H4 (cell line): ENCODE results near the gene ELF2. TPM values are rescaled to one million over a fixed set of nuclear protein-coding genes. Genes with fewer than 3 reads are reported as not detected.
"Not testable (repeated sequence)": the region's sequence is repeated elsewhere in the genome, so short reads cannot be mapped to it uniquely, and the experiment has no call there.

Experiments used
- DNase-seq: peaks from one replicate; pipeline ENCODE4 v3.0.0-alpha.2; 2015; ENCODE audit warnings: low spot score
- total RNA-seq: library from RNA; depleted of rRNA; stranded (reverse); fragments of >200 nt; shearing (Covaris generic); gene quantifications from 2 replicates; pipeline ENCODE4 v1.2.3, GENCODE V29; 2014

ELF2 gene
- total RNA-seq, 1 experiment from 2014 or later: 33.7 TPM

DNA sequence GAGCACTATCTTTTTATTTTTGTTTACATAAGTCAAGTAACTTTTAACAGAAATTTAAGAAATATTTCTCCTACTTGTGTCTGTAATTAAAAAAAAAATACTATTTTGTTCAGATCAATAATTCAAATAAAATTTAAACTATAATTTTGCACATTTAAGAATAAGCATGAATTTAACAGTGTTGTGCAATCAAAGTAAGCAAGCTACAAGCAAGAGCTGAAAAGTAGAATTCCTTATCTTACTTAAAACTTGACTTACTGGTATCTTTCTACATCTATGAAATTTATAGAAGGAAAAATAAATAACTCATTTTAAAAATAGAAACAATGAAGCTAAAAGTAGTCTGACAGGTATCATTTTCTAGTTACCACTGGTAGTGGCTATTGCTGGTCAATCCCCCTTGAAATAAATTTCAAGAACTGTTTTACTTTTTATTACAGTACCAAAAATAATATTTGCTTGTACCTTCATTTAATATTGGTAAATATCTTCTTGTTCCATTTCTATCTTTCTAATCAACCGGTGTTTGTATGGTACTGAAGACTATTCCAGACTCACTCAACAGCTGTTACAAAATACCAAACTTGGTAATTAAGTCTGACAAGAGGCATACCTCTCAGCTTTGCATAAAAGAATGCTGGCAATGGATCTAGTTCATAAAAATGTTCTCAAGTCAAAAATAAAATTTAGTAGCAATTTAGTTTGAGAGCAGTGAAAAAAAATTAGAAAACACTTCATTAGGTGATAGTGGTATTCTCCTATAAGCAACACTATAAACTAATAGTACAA lies 99.3 kb downstream of the ELF2 start:
- no peak for DNase-seq

GRCh38 chr4:139076016-139076744 lies 100.8 kb downstream of the ELF2 start:
- DNase-seq: no peak

DNA sequence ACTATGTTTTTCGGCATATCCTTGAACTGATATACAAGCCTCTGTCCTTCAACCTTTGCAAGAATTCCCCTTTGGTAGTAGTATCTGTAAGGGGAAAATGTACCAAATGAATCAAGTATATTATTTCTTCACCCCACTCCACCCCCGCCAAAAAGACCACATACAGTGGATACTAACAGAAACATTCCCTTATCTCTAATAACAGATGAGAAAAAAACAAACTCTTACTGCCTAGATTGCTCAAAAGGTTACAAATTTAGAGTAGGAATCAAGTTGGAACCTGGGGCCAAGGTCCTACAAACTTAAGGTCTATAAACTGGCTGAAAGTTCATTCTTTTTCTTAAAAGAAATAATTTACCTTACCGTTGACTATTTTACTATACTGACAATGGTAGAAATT lies 116.4 kb downstream of the ELF2 start:
- no peak for DNase-seq

GRCh38 chr4:139059026-139059425 lies 118.0 kb downstream of the ELF2 start:
- not testable (repeated sequence) for DNase-seq

GRCh38 chr4:139054791-139055505 lies 122.1 kb downstream of the ELF2 start:
- no peak for DNase-seq

DNA sequence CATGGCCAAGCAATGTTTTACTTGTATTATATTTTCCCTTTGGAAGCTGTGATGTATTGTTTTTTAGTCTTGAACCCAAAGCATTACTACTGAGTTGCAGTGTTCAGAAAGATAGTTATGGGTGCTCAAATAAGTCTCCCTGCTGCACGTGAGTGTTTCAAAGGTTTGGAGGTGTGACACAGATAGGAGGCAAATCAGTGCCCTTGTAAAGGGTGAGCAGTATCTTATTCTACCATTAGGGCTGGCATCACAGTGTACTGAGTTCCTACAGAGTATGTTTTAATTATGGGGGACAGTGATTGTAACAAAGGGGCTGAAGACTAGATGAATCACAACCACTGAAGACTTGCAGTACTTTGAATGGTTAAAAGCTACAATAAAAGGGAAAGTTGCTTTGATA lies 123.1 kb downstream of the ELF2 start:
- DNase-seq: no peak

- DNase-seq: no peak
Measured at GRCh38 chr4:139050446-139050845, 126.6 kb downstream of the ELF2 start.

- DNase-seq: no peak
Measured at GRCh38 chr4:139048026-139048425, 129.0 kb downstream of the ELF2 start.

- no peak for DNase-seq
Measured at GRCh38 chr4:139044291-139044690, 132.7 kb downstream of the ELF2 start.

DNA sequence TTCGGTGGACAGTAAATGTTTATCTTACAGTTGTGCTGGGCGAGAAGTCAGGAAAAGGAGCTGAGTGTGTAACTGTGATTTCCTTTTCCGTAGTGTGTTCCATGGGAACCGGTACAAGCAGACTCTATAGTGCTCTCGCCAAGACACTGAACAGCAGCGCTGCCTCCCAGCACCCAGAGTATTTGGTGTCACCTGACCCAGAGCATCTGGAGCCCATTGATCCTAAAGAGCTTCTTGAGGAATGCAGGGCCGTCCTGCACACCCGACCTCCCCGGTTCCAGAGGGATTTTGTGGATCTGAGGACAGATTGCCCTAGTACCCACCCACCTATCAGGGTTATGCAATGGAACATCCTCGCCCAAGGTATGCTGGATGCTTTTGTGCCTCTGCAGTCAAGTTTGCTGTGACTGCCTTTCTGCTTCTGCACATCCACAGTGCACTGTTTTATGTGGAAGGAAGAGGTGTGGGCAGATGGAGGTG lies 134.0 kb downstream of the ELF2 start:
- no peak for DNase-seq

- no peak for DNase-seq
Measured at GRCh38 chr4:139038874-139039443, 138.1 kb downstream of the ELF2 start.

GRCh38 chr4:139036885-139037284 lies 140.1 kb downstream of the ELF2 start:
- no peak for DNase-seq

DNA sequence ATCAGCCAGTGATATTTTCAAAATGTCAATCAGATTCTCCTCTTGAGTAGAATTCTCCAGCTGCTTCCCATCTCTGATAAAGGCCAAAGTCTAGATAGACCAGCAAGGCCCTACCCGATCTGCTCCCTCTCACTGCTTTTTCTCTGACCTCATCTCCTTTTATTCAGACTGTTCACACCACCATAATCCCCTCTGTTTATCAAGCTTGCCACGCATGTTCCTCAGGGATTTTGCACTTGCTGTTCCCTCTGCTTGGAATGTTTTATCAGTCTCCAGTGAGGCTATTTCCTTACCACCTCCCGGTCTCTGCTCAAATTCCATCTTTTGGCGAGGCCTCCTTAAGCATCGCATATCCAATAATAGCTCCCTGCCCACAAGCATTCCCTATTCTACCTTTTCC lies 141.4 kb downstream of the ELF2 start:
- no peak for DNase-seq

- peak; percentile 72 for DNase-seq
Measured at GRCh38 chr4:139030614-139031235, 146.3 kb downstream of the ELF2 start.

- DNase-seq: not testable (repeated sequence)
Measured at GRCh38 chr4:139029866-139030363, 147.1 kb downstream of the ELF2 start.

- DNase-seq: no peak
Measured at GRCh38 chr4:139028191-139028661, 148.8 kb downstream of the ELF2 start.

GRCh38 chr4:139027776-139028175 lies 149.2 kb downstream of the ELF2 start:
- no peak for DNase-seq

DNA sequence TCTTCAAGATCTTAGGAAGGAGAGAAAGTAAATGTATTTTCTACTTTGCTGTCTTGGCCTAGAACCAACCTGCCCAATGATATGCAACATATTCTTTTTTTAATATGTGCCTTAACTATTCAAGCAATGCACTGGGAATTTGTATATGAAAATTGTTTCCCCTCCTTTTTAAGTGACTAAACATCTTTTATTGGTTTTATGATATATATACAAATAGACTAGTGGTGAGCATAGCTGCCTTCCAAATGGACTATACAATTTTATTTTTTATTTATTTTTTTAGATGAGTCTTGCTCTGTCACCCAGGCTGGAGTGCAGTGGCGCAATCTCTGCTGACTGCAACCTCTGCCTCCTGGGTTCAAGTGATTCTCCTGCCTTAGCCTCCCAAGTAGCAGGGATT lies 151.2 kb downstream of the ELF2 start:
- no peak for DNase-seq

DNA sequence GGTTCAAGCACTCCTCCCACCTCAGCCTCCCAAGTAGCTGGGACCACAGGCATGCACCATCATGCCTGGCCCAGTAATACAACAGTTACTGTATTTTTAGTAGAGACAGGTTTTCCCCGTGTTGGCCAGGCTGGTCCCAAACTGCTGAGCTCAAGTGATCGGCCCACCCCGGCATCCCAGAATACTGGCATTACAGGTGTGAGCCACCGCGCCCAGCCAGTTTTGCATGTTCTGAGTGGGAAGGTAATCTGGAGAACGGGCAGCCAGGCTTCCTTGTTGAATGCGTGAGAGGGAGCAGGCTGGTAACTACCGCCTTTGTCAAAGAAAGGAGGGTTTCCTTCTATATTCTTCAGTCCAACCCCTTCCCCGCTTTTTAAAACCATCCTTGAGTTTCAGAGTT lies 152.3 kb downstream of the ELF2 start:
- no peak for DNase-seq

GRCh38 chr4:139022835-139023234 lies 154.2 kb downstream of the ELF2 start:
- DNase-seq: no peak

DNA sequence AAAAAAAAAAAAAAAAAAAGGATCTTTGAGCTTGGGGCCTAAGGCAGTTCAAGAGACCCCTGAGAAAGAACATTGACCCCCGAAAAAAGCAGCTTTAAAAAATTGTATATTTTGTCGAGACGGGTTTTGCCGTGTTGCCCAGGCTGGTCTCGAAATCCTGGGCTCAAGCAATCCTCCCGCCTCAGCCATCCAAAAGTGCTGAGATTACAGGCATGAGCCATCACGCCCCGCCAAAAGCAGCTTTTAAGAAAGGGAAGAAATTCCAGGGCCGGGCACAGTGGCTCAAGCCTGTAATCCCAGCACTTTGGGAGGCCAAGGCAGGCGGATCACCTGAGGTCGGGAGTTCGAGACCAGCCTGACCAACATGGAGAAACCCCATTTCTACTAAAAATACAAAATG lies 155.9 kb downstream of the ELF2 start:
- DNase-seq: not testable (repeated sequence)
